KMS-11 (cell line): Measurements from ENCODE around the gene PRICKLE2.

Source experiments
- H2AFZ ChIP-seq: fragments of 200-600 bp; sonication (generic); 2 replicates; pipeline ENCODE4 v1.6.1; 2016; ENCODE audit warnings: antibody characterized with exemption, mixed run types, low read depth
- H3K27ac ChIP-seq: fragments of 200-600 bp; sonication (generic); 2 replicates; pipeline ENCODE4 v1.6.1; 2016; ENCODE audit warnings: mild to moderate bottlenecking, mixed run types
- H3K27me3 ChIP-seq: fragments of 200-600 bp; sonication (generic); 2 replicates; pipeline ENCODE4 v1.6.1; 2017; ENCODE audit warnings: mild to moderate bottlenecking, low read depth, mixed run types, moderate library complexity; ENCODE audit not compliant: insufficient read depth
- H3K36me3 ChIP-seq: fragments of 200-600 bp; sonication (generic); 2 replicates; pipeline ENCODE4 v1.6.1; 2017; ENCODE audit warnings: mild to moderate bottlenecking, mixed run types; ENCODE audit not compliant: insufficient read depth
- H3K4me1 ChIP-seq: fragments of 200-600 bp; sonication (generic); 2 replicates; pipeline ENCODE4 v1.6.1; 2016; ENCODE audit warnings: mild to moderate bottlenecking, low read depth, mixed run types; ENCODE audit not compliant: poor library complexity, severe bottlenecking
- H3K4me2 ChIP-seq: fragments of 200-600 bp; sonication (generic); 2 replicates; pipeline ENCODE4 v1.7.0; 2016; ENCODE audit warnings: mild to moderate bottlenecking, mixed run types
- H3K4me3 ChIP-seq: fragments of 200-600 bp; sonication (generic); IDR thresholded peaks from 2 replicates; pipeline ENCODE4 v1.6.1; 2017; ENCODE audit warnings: low read depth, low read length, mixed read lengths; ENCODE audit not compliant: insufficient read depth
- H3K79me2 ChIP-seq: fragments of 200-600 bp; sonication (generic); 2 replicates; pipeline ENCODE4 v1.6.1; 2016; ENCODE audit warnings: low read depth, mixed run types; ENCODE audit not compliant: insufficient read depth
- H3K9ac ChIP-seq: fragments of 200-600 bp; sonication (generic); 2 replicates; pipeline ENCODE4 v1.6.1; 2016; ENCODE audit warnings: mild to moderate bottlenecking, mixed run types
- H4K20me1 ChIP-seq: fragments of 200-600 bp; sonication (generic); 2 replicates; pipeline ENCODE4 v1.6.1; 2016; ENCODE audit warnings: mild to moderate bottlenecking, mixed run types; ENCODE audit not compliant: insufficient read depth
- TF ChIP-seq, protein P1 (sequence below): fragments of 200-600 bp; sonication (generic); conservative IDR thresholded peaks from 2 replicates; pipeline ENCODE4 v1.6.1; 2017; ENCODE audit warnings: low read depth, mild to moderate bottlenecking, antibody characterized with exemption, low read length, moderate library complexity, mixed read lengths

PRICKLE2 gene

DNA sequence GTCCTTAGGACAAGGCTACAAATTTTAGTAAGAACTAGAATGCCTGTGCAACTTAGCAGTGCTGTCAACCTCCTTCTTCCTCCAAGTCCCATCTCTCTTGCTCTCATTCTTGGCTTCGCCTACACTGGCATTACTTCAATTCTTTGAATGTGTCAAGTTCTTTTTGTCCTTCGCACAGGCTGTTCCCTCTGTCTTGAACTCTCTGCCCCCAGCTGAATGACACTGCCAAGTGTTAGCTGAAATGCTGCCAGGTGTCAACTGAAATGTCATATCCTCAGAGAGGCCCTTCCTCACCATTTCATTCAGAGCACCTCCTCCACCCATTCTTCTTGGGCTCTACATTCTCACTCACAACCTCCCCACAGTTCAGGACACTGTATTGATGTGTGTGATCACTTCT is 153.1 kb downstream of the PRICKLE2 start:
- Histone ChIP-seq H3K79me2 (no peaks in the 10 kb centered on the region), H3K36me3 (no peaks in the 10 kb centered on the region), H3K4me1 (no peaks in the 10 kb centered on the region), H4K20me1 (no peaks in the 10 kb centered on the region), H3K4me2 (no peak overlapping the region), H3K9ac (no peak overlapping the region), H3K27me3 (no peaks in the 10 kb centered on the region), H3K4me3 (no peak overlapping the region), H3K27ac (no peak overlapping the region), H2AFZ (no peak overlapping the region)
- TF ChIP-seq, protein P1, sequence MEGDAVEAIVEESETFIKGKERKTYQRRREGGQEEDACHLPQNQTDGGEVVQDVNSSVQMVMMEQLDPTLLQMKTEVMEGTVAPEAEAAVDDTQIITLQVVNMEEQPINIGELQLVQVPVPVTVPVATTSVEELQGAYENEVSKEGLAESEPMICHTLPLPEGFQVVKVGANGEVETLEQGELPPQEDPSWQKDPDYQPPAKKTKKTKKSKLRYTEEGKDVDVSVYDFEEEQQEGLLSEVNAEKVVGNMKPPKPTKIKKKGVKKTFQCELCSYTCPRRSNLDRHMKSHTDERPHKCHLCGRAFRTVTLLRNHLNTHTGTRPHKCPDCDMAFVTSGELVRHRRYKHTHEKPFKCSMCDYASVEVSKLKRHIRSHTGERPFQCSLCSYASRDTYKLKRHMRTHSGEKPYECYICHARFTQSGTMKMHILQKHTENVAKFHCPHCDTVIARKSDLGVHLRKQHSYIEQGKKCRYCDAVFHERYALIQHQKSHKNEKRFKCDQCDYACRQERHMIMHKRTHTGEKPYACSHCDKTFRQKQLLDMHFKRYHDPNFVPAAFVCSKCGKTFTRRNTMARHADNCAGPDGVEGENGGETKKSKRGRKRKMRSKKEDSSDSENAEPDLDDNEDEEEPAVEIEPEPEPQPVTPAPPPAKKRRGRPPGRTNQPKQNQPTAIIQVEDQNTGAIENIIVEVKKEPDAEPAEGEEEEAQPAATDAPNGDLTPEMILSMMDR = no peak

GRCh38 chr3:64070704-64071103 is 154.6 kb downstream of the PRICKLE2 start:
- no peaks in the 10 kb centered on the region for H3K27me3 ChIP-seq

DNA sequence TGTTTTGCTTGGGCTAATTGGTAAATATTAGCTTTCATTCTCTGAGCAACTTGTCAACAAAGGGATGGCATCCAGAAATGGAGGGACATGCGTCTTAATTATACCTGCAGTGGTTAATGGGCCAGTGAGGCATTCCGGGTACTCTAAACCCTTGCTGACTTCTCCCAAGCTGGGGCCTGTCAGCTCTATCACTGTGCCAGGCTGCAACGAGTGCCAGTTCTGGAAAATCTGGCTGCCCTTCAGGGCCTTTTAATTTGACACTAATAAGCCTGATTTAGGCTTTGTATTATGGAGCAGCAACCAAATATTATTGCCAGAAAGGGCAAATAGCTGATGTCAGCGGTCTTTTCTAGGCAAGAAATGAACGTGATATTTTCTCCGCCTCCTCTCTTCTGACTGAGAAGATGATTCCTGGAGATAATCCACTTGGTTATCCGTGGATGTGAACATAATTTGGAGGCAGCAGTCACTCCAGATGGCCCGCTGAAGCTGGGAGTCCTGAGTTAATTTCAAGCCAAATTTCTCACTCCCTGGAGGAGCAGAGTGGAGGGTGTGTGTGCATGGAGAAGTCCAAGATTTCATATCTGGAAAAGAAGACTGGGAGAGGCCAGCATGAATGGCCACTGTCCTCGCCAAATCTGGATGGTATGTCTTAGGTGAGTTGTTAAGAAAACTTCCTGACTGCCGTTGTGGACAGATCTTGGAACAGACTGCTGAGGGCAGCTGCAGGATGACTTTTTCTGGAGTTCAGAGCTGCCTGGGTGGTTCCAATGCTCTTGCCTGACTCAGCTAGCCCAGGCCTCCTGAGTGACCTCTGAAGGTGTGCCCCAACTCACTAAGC is 157.5 kb downstream of the PRICKLE2 start:
- H3K4me3 ChIP-seq = no peak overlapping the region
- no peaks in the 10 kb centered on the region for H3K4me1 ChIP-seq
- no peaks in the 10 kb centered on the region for H4K20me1 ChIP-seq
- no peak overlapping the region for H2AFZ ChIP-seq
- H3K79me2 ChIP-seq = no peaks in the 10 kb centered on the region
- no peak overlapping the region for H3K27ac ChIP-seq
- H3K9ac ChIP-seq = no peak overlapping the region
- no peak overlapping the region for H3K4me2 ChIP-seq
- TF ChIP-seq, protein P1 = no peak
- H3K27me3 ChIP-seq = no peaks in the 10 kb centered on the region
- no peaks in the 10 kb centered on the region for H3K36me3 ChIP-seq

More at GRCh38 chr3:64070704-64071103, 154.6 kb downstream of the PRICKLE2 start:
- Histone ChIP-seq H3K9ac (no peak overlapping the region), H3K27ac (no peak overlapping the region), H3K4me2 (no peak overlapping the region), H2AFZ (no peak overlapping the region), H4K20me1 (no peaks in the 10 kb centered on the region), H3K36me3 (no peaks in the 10 kb centered on the region), H3K4me3 (no peak overlapping the region), H3K4me1 (no peaks in the 10 kb centered on the region), H3K79me2 (no peaks in the 10 kb centered on the region)
- TF ChIP-seq, protein P1 = no peak

DNA sequence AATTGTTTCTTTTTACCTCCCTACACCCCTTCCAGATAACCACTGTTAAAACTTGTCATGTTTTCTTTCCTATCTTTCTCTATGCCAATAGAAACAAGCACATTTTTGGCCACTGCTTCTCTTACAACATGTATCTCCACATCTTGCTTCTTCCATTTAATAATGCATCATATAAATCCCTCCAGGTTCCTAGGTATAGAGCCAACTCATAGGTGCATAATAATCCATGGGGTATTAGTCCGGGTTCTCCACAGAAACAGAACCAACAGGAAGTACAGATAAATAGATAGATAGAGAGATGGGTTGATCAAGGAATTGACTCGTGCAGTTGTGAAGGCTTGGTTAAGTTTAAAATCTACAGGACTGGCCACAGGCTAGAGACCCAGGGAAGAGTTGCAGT is 160.5 kb downstream of the PRICKLE2 start:
- H3K79me2 ChIP-seq = no peaks in the 10 kb centered on the region
- no peaks in the 10 kb centered on the region for H3K4me1 ChIP-seq
- H3K9ac ChIP-seq = no peak overlapping the region
- TF ChIP-seq, protein P1 = no peak
- H3K27me3 ChIP-seq = no peaks in the 10 kb centered on the region
- no peaks in the 10 kb centered on the region for H3K36me3 ChIP-seq
- H3K4me3 ChIP-seq = no peak overlapping the region
- no peaks in the 10 kb centered on the region for H4K20me1 ChIP-seq
- no peak overlapping the region for H2AFZ ChIP-seq
- H3K27ac ChIP-seq = no peak overlapping the region
- H3K4me2 ChIP-seq = no peak overlapping the region
